Duodenal mucosa (tissue), 2 donors: ENCODE results near the gene TSPAN18.

Experiments
- H3K27ac ChIP-seq: one replicate; pipeline ENCODE4 v1.7.0; 2013; ENCODE audit warnings: low read depth, low read length
- H3K27me3 ChIP-seq, 2 donors: one replicate each; pipeline ENCODE4 v1.7.0; 2013; ENCODE audit warnings: low read length in 2 of 2, control low read depth in 1 of 2; ENCODE audit not compliant: insufficient read depth in 2 of 2, control insufficient read depth in 1 of 2
- H3K36me3 ChIP-seq, 2 donors: one replicate each; pipeline ENCODE4 v1.7.0; 2013; ENCODE audit warnings: low read length in 2 of 2, control low read depth in 1 of 2; ENCODE audit not compliant: insufficient read depth in 2 of 2, control insufficient read depth in 1 of 2
- H3K4me1 ChIP-seq, 2 donors: one replicate each; pipeline ENCODE4 v1.7.0; 2013; ENCODE audit warnings: low read length in 2 of 2, control low read depth in 1 of 2; ENCODE audit not compliant: insufficient read depth in 2 of 2, control insufficient read depth in 1 of 2
- H3K4me3 ChIP-seq, 2 donors: one replicate each; pipeline ENCODE4 v1.7.0; 2013; ENCODE audit warnings: low read length in 2 of 2, low read depth in 1 of 2
- H3K9ac ChIP-seq, 2 donors: one replicate each; pipeline ENCODE4 v1.7.0; 2013; ENCODE audit warnings: low read length in 2 of 2, low read depth in 1 of 2
- H3K9me3 ChIP-seq, 2 donors: one replicate each; pipeline ENCODE4 v1.7.0; 2013; ENCODE audit warnings: low read length in 2 of 2, control low read depth in 1 of 2; ENCODE audit not compliant: control insufficient read depth in 1 of 2

The TSPAN18 gene

GRCh38 chr11:44784851-44785250, 58.1 kb downstream of the TSPAN18 start:
- no peak overlapping the region for H3K4me3 ChIP-seq
- H3K36me3 ChIP-seq = no peaks in the 10 kb centered on the region
- H3K4me1 ChIP-seq = peaks cover 0 to 4% of the 10 kb centered on the region in 2 donors
- H3K9ac ChIP-seq = no peak overlapping the region
- no peak overlapping the region for H3K27ac ChIP-seq
- no peaks in the 10 kb centered on the region for H3K27me3 ChIP-seq
- H3K9me3 ChIP-seq = no peaks in the 10 kb centered on the region

GRCh38 chr11:44785856-44786607, 59.3 kb downstream of the TSPAN18 start:
- Histone ChIP-seq H3K4me1 (peaks cover 0 to 4% of the 10 kb centered on the region in 2 donors), H3K27ac (no peak overlapping the region), H3K27me3 (no peaks in the 10 kb centered on the region), H3K9ac (no peak overlapping the region), H3K9me3 (no peaks in the 10 kb centered on the region), H3K4me3 (no peak overlapping the region), H3K36me3 (no peaks in the 10 kb centered on the region)

- no peak overlapping the region for H3K9ac ChIP-seq
- H3K27me3 ChIP-seq = no peaks in the 10 kb centered on the region
- peaks cover 0 to 4% of the 10 kb centered on the region in 2 donors for H3K4me1 ChIP-seq
- no peak overlapping the region for H3K4me3 ChIP-seq
- H3K27ac ChIP-seq = no peak overlapping the region
- no peaks in the 10 kb centered on the region for H3K36me3 ChIP-seq
- H3K9me3 ChIP-seq = no peaks in the 10 kb centered on the region
Observed at GRCh38 chr11:44787070-44787469, 60.3 kb downstream of the TSPAN18 start.

GRCh38 chr11:44787981-44788380, 61.2 kb downstream of the TSPAN18 start:
- Histone ChIP-seq H3K4me1 (peaks cover 0 to 4% of the 10 kb centered on the region in 2 donors), H3K36me3 (no peaks in the 10 kb centered on the region), H3K27ac (no peak overlapping the region), H3K27me3 (no peaks in the 10 kb centered on the region), H3K9me3 (no peaks in the 10 kb centered on the region), H3K9ac (no peak overlapping the region), H3K4me3 (no peak overlapping the region)

GRCh38 chr11:44788536-44789261, 61.9 kb downstream of the TSPAN18 start:
- no peaks in the 10 kb centered on the region for H3K27me3 ChIP-seq
- H3K27ac ChIP-seq = no peak overlapping the region
- H3K4me1 ChIP-seq = peaks cover 0 to 4% of the 10 kb centered on the region in 2 donors
- no peaks in the 10 kb centered on the region for H3K9me3 ChIP-seq
- H3K36me3 ChIP-seq = no peaks in the 10 kb centered on the region
- no peak overlapping the region for H3K9ac ChIP-seq
- no peak overlapping the region for H3K4me3 ChIP-seq

GRCh38 chr11:44789496-44789895, 62.7 kb downstream of the TSPAN18 start:
- Histone ChIP-seq H3K4me3 (no peak overlapping the region), H3K27ac (no peak overlapping the region)

GRCh38 chr11:44790211-44790610, 63.4 kb downstream of the TSPAN18 start:
- Histone ChIP-seq H3K27ac (no peak overlapping the region), H3K4me3 (no peak overlapping the region), H3K9me3 (no peaks in the 10 kb centered on the region), H3K9ac (no peak overlapping the region), H3K36me3 (no peaks in the 10 kb centered on the region), H3K4me1 (peaks cover 0 to 4% of the 10 kb centered on the region in 2 donors), H3K27me3 (no peaks in the 10 kb centered on the region)

More at GRCh38 chr11:44789496-44789895, 62.7 kb downstream of the TSPAN18 start:
- Histone ChIP-seq H3K27me3 (no peaks in the 10 kb centered on the region), H3K9ac (no peak overlapping the region), H3K4me1 (peaks cover 0 to 4% of the 10 kb centered on the region in 2 donors), H3K36me3 (no peaks in the 10 kb centered on the region), H3K9me3 (no peaks in the 10 kb centered on the region)

GRCh38 chr11:44791316-44791925, 64.7 kb downstream of the TSPAN18 start:
- Histone ChIP-seq H3K9ac (no peak overlapping the region), H3K27me3 (no peaks in the 10 kb centered on the region), H3K4me1 (peaks cover 0 to 4% of the 10 kb centered on the region in 2 donors), H3K27ac (no peak overlapping the region), H3K9me3 (no peaks in the 10 kb centered on the region), H3K36me3 (no peaks in the 10 kb centered on the region), H3K4me3 (no peak overlapping the region)

- Histone ChIP-seq H3K9me3 (no peaks in the 10 kb centered on the region), H3K27me3 (no peaks in the 10 kb centered on the region), H3K36me3 (no peaks in the 10 kb centered on the region), H3K4me1 (peaks cover 0 to 4% of the 10 kb centered on the region in 2 donors), H3K4me3 (no peak overlapping the region), H3K27ac (no peak overlapping the region), H3K9ac (no peak overlapping the region)
Observed at GRCh38 chr11:44792171-44792570, 65.4 kb downstream of the TSPAN18 start.
